Central memory CD4-positive, alpha-beta T cell (primary cell): Measurements from ENCODE around the gene C3orf52.
A peak's percentile ranks its signal among the peaks of the same experiment; 100 is the strongest.
"Not testable (repeated sequence)": the region's sequence is repeated elsewhere in the genome, so short reads cannot be mapped to it uniquely, and the experiment has no call there.

Experiments
- DNase-seq: peaks from one replicate; pipeline ENCODE4 v3.0.0; 2022
- total RNA-seq, 3 experiments: gene quantifications; one replicate each; lab custom pipeline; 2026; lab: John Stamatoyannopoulos, UW

C3orf52 gene, protein sequence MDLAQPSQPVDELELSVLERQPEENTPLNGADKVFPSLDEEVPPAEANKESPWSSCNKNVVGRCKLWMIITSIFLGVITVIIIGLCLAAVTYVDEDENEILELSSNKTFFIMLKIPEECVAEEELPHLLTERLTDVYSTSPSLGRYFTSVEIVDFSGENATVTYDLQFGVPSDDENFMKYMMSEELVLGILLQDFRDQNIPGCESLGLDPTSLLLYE
- 3.5 to 6.1 (median 3.9) reads per million in 3 experiments for total RNA-seq

- DNase-seq = peak; percentile 51
These were observed at the start of gene C3orf52 for GRCh38 chr3:112086076-112086854. C3orf52 (plus strand) TSS chr3:112086389; CDS start chr3:112086408, 19 bp downstream.

GRCh38 chr3:112037194-112037593, 49.0 kb upstream of the C3orf52 start:
- DNase-seq = not testable (repeated sequence)

DNA sequence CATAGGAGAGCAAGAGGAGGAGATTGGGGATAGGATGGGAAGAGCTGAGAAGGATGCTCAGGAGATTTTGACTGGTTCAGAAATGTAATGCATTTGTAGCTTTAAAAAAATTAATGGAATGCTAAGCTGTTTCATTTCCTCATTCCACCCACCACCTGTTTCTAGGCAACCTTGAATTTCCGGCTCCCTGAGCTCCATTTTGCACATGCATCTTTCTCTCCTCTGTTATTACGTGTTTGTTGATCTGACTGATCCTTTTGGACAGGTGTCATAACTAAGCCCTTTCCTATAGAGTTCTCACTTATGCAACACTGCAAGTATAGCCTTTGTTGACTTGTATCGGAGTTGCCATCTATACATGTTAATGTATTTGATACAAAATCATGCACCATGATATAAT, 47.3 kb upstream of the C3orf52 start:
- DNase-seq = no peak

DNA sequence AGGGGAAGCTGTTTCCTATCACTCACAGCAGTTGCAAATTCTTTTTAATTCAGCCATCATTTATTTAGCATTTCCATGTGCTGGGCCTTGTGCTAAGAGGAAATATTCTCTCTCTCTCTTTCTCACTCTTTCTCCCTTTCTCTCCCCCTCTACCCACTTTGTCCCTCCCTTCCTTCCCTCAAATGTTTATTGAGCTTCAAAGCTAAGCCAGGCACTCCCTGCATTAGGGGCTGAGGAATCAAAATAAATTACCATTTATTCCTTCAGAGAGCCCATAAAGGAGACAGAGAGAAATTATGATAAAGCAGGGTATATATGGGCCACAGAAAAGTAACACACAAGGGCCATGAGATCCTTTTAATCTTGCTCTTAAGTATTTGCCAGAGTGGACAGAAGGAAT, 44.9 kb upstream of the C3orf52 start:
- DNase-seq = no peak

DNA sequence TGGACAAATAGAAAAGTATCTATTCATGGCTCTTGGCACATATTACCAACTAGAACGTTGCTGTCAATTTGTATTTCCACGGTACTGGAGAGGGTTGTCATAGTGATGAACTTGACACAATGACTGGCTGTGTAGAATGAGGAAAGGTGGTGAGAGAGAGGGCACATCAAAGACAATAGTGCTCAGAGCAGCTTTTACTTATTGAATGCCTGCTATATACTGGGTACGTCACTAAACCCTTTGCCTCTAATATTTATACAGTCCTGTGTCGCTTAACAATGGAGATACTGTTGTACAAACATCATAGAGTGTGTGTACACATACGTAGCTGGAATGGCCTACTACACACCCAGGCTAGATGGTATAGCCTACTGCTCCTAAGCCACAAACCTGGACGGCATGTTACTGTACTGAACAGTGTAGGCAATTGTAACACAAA, 43.3 kb upstream of the C3orf52 start:
- no peak for DNase-seq

- DNase-seq = peak; percentile 54
These were observed 42.5 kb upstream of the C3orf52 start for GRCh38 chr3:112043621-112044201.

- DNase-seq = no peak
These were observed 39.6 kb upstream of the C3orf52 start for GRCh38 chr3:112046599-112046998.

DNA sequence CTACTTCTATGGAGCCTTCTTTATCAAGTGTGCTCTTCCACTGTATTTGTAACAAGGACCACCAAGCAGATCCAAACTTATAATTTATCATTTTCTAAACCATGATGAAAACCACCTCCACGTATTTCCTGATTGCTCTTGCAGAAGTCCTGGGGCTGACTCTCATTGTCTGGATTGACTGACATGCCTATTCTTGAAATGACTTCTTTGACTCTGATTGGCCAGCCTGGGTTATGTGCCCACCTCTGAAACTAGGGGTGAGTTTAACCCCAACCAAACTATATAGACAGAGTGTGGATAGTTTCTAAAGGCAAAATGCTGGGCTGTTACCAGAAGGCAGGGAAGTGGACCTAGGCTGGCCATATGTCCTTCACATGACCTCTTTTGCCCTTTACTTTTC, 38.9 kb upstream of the C3orf52 start:
- no peak for DNase-seq

GRCh38 chr3:112048911-112049310, 37.3 kb upstream of the C3orf52 start:
- no peak for DNase-seq

GRCh38 chr3:112053229-112053628, 33.0 kb upstream of the C3orf52 start:
- no peak for DNase-seq

- no peak for DNase-seq
These were observed 29.7 kb upstream of the C3orf52 start for GRCh38 chr3:112056451-112056929.

DNA sequence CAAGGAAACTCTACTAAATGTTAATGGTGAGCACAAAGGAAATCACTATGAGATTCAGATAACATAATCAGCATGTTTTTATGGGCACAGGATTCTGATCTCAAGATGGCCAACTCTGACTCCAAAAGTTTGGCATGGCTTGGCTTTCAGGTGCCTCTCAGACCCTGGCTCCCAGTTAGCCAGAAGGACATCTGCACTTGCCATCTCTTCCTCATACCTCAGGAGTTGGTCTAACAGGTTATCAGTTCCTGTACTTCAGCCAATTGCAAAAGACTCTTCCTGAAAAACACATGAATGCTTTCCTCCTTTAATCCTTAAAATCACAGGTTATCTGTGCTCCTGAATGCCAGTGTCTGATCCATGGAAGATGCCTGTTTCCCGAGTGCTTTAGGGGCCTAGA, 26.7 kb upstream of the C3orf52 start:
- DNase-seq = no peak

- DNase-seq = no peak
These were observed 25.0 kb upstream of the C3orf52 start for GRCh38 chr3:112061152-112061551.

DNA sequence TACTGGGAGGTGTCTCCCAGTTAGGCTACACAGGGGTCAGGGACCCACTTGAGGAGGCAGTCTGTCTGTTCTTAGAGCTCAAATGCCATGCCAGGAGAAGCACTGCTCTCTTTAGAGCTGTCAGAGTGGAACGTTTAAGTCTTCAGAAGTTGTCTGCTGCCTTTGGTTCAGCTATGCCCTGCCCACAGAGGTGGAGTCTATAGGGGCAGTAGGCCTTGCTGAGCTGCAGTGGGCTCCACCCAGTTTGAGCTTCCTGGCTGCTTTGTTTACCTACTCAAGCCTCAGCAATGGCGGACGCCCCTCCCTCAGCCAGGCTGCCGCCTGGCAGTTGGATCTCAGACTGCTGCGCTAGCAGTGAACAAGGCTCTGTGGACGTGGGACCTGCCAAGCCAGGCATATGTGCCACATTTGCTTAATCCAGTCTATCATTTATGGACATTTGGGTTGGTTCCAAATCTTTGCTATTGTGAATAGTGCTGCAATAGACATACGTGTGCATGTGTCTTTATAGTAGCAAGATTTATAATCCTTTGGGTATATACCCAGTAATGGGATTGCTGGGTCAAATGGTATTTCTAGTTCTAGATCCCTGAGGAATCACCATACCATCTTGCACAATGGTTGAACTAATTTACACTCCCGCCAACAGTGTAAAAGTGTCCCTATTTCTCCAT, 13.7 kb upstream of the C3orf52 start:
- peak; percentile 80 for DNase-seq

- no peak for DNase-seq
These were observed 12.2 kb upstream of the C3orf52 start for GRCh38 chr3:112074006-112074405.

- DNase-seq = peak; percentile 65
These were observed 11.3 kb upstream of the C3orf52 start for GRCh38 chr3:112074616-112075497.

GRCh38 chr3:112078125-112079083, 7.8 kb upstream of the C3orf52 start:
- no peak for DNase-seq

DNA sequence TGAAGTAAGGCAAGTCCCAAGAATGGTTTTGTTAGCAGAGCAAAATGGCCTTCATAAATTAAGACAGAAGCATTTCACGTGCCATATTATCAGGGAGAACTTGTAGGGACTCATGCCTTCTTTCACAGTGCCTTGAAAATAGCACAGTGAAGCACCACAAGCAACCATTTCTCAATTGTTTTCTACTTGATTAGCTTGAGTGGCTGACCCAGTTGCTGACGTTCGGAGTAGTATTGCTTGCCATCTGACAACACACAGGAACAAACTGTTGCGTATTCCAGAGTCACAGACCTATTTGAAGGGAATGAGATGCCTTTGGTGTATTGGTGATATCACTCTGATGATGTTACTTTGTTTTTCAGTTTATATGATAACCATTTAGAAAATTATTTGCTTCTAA, 3.0 kb upstream of the C3orf52 start:
- no peak for DNase-seq

DNA sequence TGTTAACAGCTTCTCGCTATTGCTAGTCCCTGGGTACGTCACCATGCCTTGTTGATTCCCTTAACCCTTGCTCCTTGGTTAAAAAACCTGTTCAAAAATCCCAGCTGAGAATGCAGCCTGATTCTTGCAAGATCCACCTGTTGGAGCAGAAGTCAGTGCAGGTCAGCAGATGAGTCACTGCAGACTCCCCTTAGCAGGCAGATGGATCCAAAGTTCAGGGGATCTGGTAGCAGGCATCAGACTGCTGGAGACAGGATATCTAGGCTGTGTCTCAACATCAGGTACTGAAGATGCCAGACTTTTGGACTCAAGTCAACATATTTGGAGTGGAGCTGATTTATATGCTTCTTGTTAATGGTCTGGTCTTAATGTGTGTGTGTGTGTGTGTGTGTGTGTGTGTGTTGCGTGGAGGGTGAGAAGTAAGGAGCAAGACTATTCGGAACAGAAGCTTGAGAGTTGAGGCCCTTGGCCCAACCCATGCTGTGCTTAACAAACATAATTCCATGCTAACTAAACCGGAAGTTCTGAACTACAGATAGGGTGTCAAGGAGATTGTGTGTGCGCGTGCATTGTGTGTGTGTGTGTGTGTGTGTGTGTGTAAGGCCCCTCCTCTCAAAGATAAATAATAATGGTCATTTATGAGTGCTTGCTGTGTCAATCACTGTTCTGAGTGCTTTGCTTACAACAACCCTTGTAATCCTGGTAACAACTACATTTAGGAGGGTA, 1.0 kb upstream of the C3orf52 start:
- DNase-seq = no peak

GRCh38 chr3:112085735-112086075, 484 bp upstream of the C3orf52 start:
- DNase-seq = no peak
